Measurements from ENCODE around the gene HDHD2. TPM values are rescaled to one million over a fixed set of nuclear protein-coding genes. Genes with fewer than 3 reads are reported as not detected.

Gene HDHD2
- total RNA-seq, 1 experiment from 2014 or later: 6.3 TPM

DNA sequence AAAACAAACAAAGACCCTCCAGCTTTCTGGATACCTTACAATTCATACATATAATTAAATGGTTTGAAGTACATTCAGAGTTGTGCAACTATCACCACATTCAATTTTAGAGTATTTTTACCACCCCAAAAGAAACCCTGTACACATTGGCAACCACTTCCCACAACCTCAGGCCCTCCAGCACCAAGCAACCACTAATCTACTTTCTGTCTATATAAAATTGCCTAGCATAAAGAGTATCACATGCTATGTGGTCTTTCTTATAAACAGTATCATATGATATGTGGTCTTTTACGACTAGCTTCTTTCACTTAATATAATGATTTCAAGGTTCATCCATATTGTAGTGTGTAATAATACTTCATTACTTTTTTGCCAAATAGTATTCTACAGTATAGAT lies 18.6 kb upstream of the HDHD2 start:
- H2AFZ ChIP-seq (ENCODE audit: low read length): no peak overlapping the region
- H3K4me2 ChIP-seq (ENCODE audit: low read length): no peak overlapping the region
- no peaks in the 10 kb centered on the region for H3F3A ChIP-seq (ENCODE audit: low read length, unreplicated experiment)
- no peaks in the 10 kb centered on the region for H3K27me3 ChIP-seq (ENCODE audit: low read length)
- ChIA-PET POLR2A (ENCODE audit: unreplicated experiment) (no interaction called here), CTCF (no interaction called here)
- ATAC-seq: no peak
- H3K4me3 ChIP-seq (ENCODE audit: low read length): no peak overlapping the region
- H4K20me1 ChIP-seq (ENCODE audit: low read length): no peaks in the 10 kb centered on the region
- H3K9me2 ChIP-seq (replicated peaks; ENCODE audit: low read length): no peaks in the 10 kb centered on the region
- H3K4me1 ChIP-seq (ENCODE audit: insufficient read depth, low read length): peaks cover 5% of the 10 kb centered on the region; the same call in 1 of the 2 replicates
- no peaks in the 10 kb centered on the region for H3K9me3 ChIP-seq (ENCODE audit: low read length)
- intact Hi-C loops (cut with micrococcal nuclease): no loop called here
- H3K27ac ChIP-seq (ENCODE audit: low read length): no peak overlapping the region
- no TSS peak for BruUV-seq (replicated peaks)
- TF ChIP-seq, protein P1, sequence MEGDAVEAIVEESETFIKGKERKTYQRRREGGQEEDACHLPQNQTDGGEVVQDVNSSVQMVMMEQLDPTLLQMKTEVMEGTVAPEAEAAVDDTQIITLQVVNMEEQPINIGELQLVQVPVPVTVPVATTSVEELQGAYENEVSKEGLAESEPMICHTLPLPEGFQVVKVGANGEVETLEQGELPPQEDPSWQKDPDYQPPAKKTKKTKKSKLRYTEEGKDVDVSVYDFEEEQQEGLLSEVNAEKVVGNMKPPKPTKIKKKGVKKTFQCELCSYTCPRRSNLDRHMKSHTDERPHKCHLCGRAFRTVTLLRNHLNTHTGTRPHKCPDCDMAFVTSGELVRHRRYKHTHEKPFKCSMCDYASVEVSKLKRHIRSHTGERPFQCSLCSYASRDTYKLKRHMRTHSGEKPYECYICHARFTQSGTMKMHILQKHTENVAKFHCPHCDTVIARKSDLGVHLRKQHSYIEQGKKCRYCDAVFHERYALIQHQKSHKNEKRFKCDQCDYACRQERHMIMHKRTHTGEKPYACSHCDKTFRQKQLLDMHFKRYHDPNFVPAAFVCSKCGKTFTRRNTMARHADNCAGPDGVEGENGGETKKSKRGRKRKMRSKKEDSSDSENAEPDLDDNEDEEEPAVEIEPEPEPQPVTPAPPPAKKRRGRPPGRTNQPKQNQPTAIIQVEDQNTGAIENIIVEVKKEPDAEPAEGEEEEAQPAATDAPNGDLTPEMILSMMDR (conservative IDR thresholded peaks at IDR 0.05; ENCODE audit: low read depth, low read length): no peak
- TF ChIP-seq EZH2phosphoT487 (IDR thresholded peaks at IDR 0.05; ENCODE audit: borderline replicate concordance, low read length): no peak
- no peak for TF ChIP-seq EZH2 (IDR thresholded peaks at IDR 0.05; ENCODE audit: low read length, unreplicated experiment)
- DNase-seq: no peak
- no peak overlapping the region for H3K9ac ChIP-seq (ENCODE audit: low read length)
- peaks cover 56% of the 10 kb centered on the region for H3K79me2 ChIP-seq (ENCODE audit: low read length)
- H3K36me3 ChIP-seq (ENCODE audit: low read depth, low read length): no peaks in the 10 kb centered on the region

DNA sequence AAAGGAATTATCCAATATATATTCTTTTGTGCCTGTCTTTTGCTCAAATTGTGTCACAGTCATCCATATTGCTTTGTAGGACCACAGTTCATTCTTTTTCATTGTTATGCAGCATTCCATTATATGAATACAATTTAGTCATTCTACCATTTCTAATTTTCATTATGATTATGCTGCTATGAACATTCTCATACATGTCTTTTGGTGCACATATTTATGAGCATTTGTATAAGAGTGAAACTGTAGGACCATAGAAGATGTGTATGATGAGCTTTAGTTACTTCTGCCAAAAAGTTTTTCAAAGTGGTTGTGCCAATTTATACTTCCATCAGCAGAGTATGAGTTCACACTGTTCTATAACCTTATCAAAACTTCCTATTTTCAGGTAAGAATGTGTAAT lies 18.2 kb upstream of the HDHD2 start:
- BruUV-seq (replicated peaks): no TSS peak
- Histone ChIP-seq H3K9ac (ENCODE audit: low read length) (no peak overlapping the region), H3K4me1 (ENCODE audit: insufficient read depth, low read length) (peaks cover 5% of the 10 kb centered on the region; the same call in 1 of the 2 replicates), H3F3A (ENCODE audit: low read length, unreplicated experiment) (no peaks in the 10 kb centered on the region), H3K9me3 (ENCODE audit: low read length) (no peaks in the 10 kb centered on the region), H3K79me2 (ENCODE audit: low read length) (peaks cover 52% of the 10 kb centered on the region), H3K4me2 (ENCODE audit: low read length) (no peak overlapping the region), H4K20me1 (ENCODE audit: low read length) (no peaks in the 10 kb centered on the region), H2AFZ (ENCODE audit: low read length) (no peak overlapping the region), H3K27me3 (ENCODE audit: low read length) (no peaks in the 10 kb centered on the region), H3K27ac (ENCODE audit: low read length) (no peak overlapping the region), H3K4me3 (ENCODE audit: low read length) (no peak overlapping the region), H3K9me2 (replicated peaks; ENCODE audit: low read length) (no peaks in the 10 kb centered on the region), H3K36me3 (ENCODE audit: low read depth, low read length) (no peaks in the 10 kb centered on the region)
- ChIA-PET POLR2A (ENCODE audit: unreplicated experiment) (no interaction called here), CTCF (no interaction called here)
- intact Hi-C loops (cut with micrococcal nuclease): no loop called here
- TF ChIP-seq EZH2 (IDR thresholded peaks at IDR 0.05; ENCODE audit: low read length, unreplicated experiment): no peak
- no peak for ATAC-seq
- DNase-seq: no peak

DNA sequence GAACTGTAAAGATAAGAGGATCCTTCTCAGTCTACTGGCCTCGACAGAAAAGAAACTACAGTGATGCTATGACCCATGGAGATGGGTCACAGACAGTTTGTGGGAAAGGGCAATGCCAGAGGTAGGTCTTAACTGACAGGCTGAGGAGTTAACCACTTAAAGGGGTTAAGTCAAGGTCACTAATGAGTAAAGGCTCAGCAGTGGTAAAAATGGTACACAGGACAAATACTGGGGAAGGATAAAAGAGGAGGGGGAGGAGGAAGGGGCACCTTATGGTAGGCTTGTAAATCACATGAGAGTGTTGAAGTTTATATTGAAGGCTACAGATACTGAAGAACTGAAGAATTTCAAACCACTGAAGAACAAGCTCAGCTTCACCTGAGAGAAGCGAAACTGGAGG lies 16.0 kb upstream of the HDHD2 start:
- DNase-seq (no peak), ATAC-seq (no peak)
- H3K27me3 ChIP-seq (ENCODE audit: low read length): no peaks in the 10 kb centered on the region
- no peaks in the 10 kb centered on the region for H3F3A ChIP-seq (ENCODE audit: low read length, unreplicated experiment)
- H3K4me3 ChIP-seq (ENCODE audit: low read length): no peak overlapping the region
- no peak overlapping the region for H3K27ac ChIP-seq (ENCODE audit: low read length)
- no peak for TF ChIP-seq EZH2phosphoT487 (IDR thresholded peaks at IDR 0.05; ENCODE audit: borderline replicate concordance, low read length)
- no peak for TF ChIP-seq EZH2 (IDR thresholded peaks at IDR 0.05; ENCODE audit: low read length, unreplicated experiment)
- TF ChIP-seq, protein P1 (conservative IDR thresholded peaks at IDR 0.05; ENCODE audit: low read depth, low read length): no peak
- intact Hi-C loops (cut with micrococcal nuclease): no loop called here
- H4K20me1 ChIP-seq (ENCODE audit: low read length): no peaks in the 10 kb centered on the region
- no peak overlapping the region for H2AFZ ChIP-seq (ENCODE audit: low read length)
- peaks cover 5% of the 10 kb centered on the region; the same call in 1 of the 2 replicates for H3K4me1 ChIP-seq (ENCODE audit: insufficient read depth, low read length)
- H3K4me2 ChIP-seq (ENCODE audit: low read length): no peak overlapping the region
- H3K9me3 ChIP-seq (ENCODE audit: low read length): no peaks in the 10 kb centered on the region
- no peaks in the 10 kb centered on the region for H3K36me3 ChIP-seq (ENCODE audit: low read depth, low read length)
- no TSS peak for BruUV-seq (replicated peaks)
- POLR2A ChIA-PET (ENCODE audit: unreplicated experiment): no interaction called here
- no peaks in the 10 kb centered on the region for H3K9me2 ChIP-seq (replicated peaks; ENCODE audit: low read length)
- no peak overlapping the region for H3K9ac ChIP-seq (ENCODE audit: low read length)
- CTCF ChIA-PET: no interaction called here
- H3K79me2 ChIP-seq (ENCODE audit: low read length): peaks cover 54% of the 10 kb centered on the region
